ENCODE results near the gene RASAL2. TPM values are rescaled to one million over a fixed set of nuclear protein-coding genes. Genes with fewer than 3 reads are reported as not detected.

RASAL2 gene
- total RNA-seq, 1 donor from 2014 or later = 26.7 TPM

Other genes with a start within 250 kb of the RASAL2 start
- gene SEC16B, start 124.0 kb upstream of the RASAL2 start, total RNA-seq = 7.3 TPM